Bronchus fibroblast of lung (primary cell): ENCODE results near the gene GNAI1. TPM values are rescaled to one million over a fixed set of nuclear protein-coding genes. Genes with fewer than 3 reads are reported as not detected.

ENCODE experiments used
- total RNA-seq: library from RNA; depleted of rRNA; stranded (reverse); fragments of >200 nt; gene quantifications from 2 replicates; pipeline ENCODE4 v1.2.3, GENCODE V29; 2015

GNAI1 gene
- 28.6 and 28.7 TPM in 2 replicates for total RNA-seq

DNA sequence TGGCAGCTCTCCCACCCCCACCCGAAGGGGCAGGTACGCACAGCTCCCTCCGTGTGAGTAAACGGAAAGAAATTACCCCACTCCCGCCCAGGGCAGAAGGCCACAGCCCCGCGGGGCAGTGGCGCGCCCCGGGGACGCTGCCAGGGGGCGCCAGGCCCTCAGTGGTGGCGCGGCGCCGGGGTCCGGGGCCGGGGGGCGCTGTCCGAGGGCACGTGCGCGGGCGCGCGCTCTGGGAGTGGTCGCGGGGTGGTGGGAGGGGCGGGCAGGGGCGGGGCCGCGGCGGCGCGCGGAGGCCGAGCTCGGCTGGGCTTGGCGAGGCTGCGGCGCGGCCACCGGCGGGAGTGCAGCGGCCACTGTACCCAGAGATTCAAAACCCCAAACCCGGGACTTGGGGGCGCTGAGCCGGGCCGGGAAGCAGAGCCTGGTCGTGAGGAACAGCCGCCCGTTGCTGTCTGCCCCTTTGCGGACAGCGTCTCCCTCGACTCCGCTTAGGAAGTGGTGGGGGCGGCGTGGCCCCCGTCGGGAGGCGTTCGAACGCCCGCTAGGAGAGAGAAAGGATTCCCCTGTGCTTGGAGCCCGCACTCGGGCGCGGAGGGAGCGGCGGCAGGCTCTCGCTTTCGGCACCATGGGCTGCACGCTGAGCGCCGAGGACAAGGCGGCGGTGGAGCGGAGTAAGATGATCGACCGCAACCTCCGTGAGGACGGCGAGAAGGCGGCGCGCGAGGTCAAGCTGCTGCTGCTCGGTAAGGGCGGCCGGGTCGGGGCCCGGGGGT lies at the start of gene GNAI1:
Gene GNAI1 (plus strand): TSS at position 296 of the 773 bp plus-strand sequence. CDS start 330 bp downstream, at position 626.

